ENCODE measurements around the gene DSC1. TPM values are rescaled to one million over a fixed set of nuclear protein-coding genes. Genes with fewer than 3 reads are reported as not detected.

The DSC1 gene
- total and polyA plus RNA-seq, 2 of the 4 experiments (the other 2 are of a cell fraction) = not detected

- H3K4me2 ChIP-seq (ENCODE audit: low read depth, low read length) = no peak overlapping the region
- intact Hi-C loops (cut with micrococcal nuclease) (no loop called here), dilution Hi-C loops (cut with HindIII; ENCODE audit: low sequenced_read_pairs, unreplicated experiment) (no loop called here), in situ Hi-C loops (cut with MboI; ENCODE audit: low sequenced_read_pairs) (no loop called here)
- no peak overlapping the region for H3K23ac ChIP-seq (ENCODE audit: low read depth, low read length)
- H3K79me1 ChIP-seq (ENCODE audit: low read depth in 1 of 2, low read length in 2 of 2) = no peaks in the 10 kb centered on the region
- H2BK5ac ChIP-seq (ENCODE audit: low read depth, low read length, poor library complexity, severe bottlenecking) = no peak overlapping the region
- no peak overlapping the region for H2BK120ac ChIP-seq (ENCODE audit: low read depth, low read length)
- H3K27ac ChIP-seq (ENCODE audit: insufficient read depth, low read length) = no peak overlapping the region
- no peak overlapping the region; the same call in 1 of the 2 replicates for H3K56ac ChIP-seq (ENCODE audit: extremely low read depth, insufficient read depth, low read length)
- H3K36me3 ChIP-seq (ENCODE audit: control insufficient read depth, insufficient read depth, low read length) = no peaks in the 10 kb centered on the region
- WGBS, 2 experiments (ENCODE audit: extremely low coverage in 2 of 2, insufficient read length in 1 of 2) = no CpG with 5 or more reads among the region's 3 CpGs
- H3K9ac ChIP-seq (ENCODE audit: low read depth, low read length) = no peak overlapping the region
- no peak overlapping the region for H3K18ac ChIP-seq (ENCODE audit: low read depth, low read length)
- H2AK5ac ChIP-seq (ENCODE audit: low read depth, low read length) = no peak overlapping the region
- no peak overlapping the region for H2AK9ac ChIP-seq (replicated peaks; ENCODE audit: low read depth, low read length, poor library complexity)
- no peak for ATAC-seq (ENCODE audit: low read depth)
- H4K91ac ChIP-seq (ENCODE audit: insufficient read depth, low read depth, low read length) = no peak overlapping the region
- POLR2A ChIA-PET (ENCODE audit: unreplicated experiment) = no interaction called here
- DNase-seq = no peak
- no peak overlapping the region for H2BK20ac ChIP-seq (ENCODE audit: low read depth, low read length)
- H4K8ac ChIP-seq (ENCODE audit: low read depth in 2 of 2, low read length in 2 of 2) = no peak overlapping the region
- no peak overlapping the region for H2AFZ ChIP-seq (replicated peaks; ENCODE audit: low read length, poor library complexity)
- no peaks in the 10 kb centered on the region for H3K27me3 ChIP-seq (ENCODE audit: control insufficient read depth, insufficient read depth, low read length)
- H3K14ac ChIP-seq (replicated peaks; ENCODE audit: low read depth, low read length) = no peak overlapping the region
- no peaks in the 10 kb centered on the region for H4K20me1 ChIP-seq (ENCODE audit: insufficient read depth, low read length)
- no peak overlapping the region for H2BK15ac ChIP-seq (ENCODE audit: low read depth, low read length)
- no peak overlapping the region for H3K4me3 ChIP-seq (ENCODE audit: insufficient read depth, low read depth, low read length)
- no peak overlapping the region for H3K4ac ChIP-seq (ENCODE audit: low read depth, low read length)
- no peaks in the 10 kb centered on the region for H3K9me1 ChIP-seq (ENCODE audit: insufficient read depth, low read length)
- peaks cover 2% of the 10 kb centered on the region; the same call in 1 of the 2 replicates for H3K9me3 ChIP-seq (ENCODE audit: control insufficient read depth, insufficient read depth, low read length)
- CTCF ChIA-PET = no interaction called here
- no peaks in the 10 kb centered on the region for H3K4me1 ChIP-seq (ENCODE audit: control insufficient read depth, insufficient read depth, low read length)
- TF ChIP-seq MAZ (IDR thresholded peaks at IDR 0.05; ENCODE audit: borderline replicate concordance, low read depth, low read length) (no peak), BHLHE40 (IDR thresholded peaks at IDR 0.05; ENCODE audit: low read depth, low read length) (no peak), POLR2A (IDR thresholded peaks at IDR 0.05; ENCODE audit: low read depth, low read length) (no peak), RCOR1 (IDR thresholded peaks at IDR 0.05; ENCODE audit: insufficient replicate concordance, low read length) (no peak), SMC3 (IDR thresholded peaks at IDR 0.05; ENCODE audit: low read depth, low read length) (no peak), RAD21 (IDR thresholded peaks at IDR 0.05; ENCODE audit: low read length) (no peak), FOS (IDR thresholded peaks at IDR 0.05; ENCODE audit: low read depth, low read length) (no peak), RFX5 (IDR thresholded peaks at IDR 0.05; ENCODE audit: low read depth, low read length) (no peak), CEBPB (IDR thresholded peaks at IDR 0.05; ENCODE audit: low read depth, low read length) (no peak), CHD1 (IDR thresholded peaks at IDR 0.05; ENCODE audit: low read depth, low read length) (no peak), MAFK (IDR thresholded peaks at IDR 0.05; ENCODE audit: low read depth, low read length) (no peak)
- TF ChIP-seq, protein P1, sequence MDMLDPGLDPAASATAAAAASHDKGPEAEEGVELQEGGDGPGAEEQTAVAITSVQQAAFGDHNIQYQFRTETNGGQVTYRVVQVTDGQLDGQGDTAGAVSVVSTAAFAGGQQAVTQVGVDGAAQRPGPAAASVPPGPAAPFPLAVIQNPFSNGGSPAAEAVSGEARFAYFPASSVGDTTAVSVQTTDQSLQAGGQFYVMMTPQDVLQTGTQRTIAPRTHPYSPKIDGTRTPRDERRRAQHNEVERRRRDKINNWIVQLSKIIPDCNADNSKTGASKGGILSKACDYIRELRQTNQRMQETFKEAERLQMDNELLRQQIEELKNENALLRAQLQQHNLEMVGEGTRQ (IDR thresholded peaks at IDR 0.05; ENCODE audit: low read depth, low read length) = no peak
- TF ChIP-seq, protein P2, sequence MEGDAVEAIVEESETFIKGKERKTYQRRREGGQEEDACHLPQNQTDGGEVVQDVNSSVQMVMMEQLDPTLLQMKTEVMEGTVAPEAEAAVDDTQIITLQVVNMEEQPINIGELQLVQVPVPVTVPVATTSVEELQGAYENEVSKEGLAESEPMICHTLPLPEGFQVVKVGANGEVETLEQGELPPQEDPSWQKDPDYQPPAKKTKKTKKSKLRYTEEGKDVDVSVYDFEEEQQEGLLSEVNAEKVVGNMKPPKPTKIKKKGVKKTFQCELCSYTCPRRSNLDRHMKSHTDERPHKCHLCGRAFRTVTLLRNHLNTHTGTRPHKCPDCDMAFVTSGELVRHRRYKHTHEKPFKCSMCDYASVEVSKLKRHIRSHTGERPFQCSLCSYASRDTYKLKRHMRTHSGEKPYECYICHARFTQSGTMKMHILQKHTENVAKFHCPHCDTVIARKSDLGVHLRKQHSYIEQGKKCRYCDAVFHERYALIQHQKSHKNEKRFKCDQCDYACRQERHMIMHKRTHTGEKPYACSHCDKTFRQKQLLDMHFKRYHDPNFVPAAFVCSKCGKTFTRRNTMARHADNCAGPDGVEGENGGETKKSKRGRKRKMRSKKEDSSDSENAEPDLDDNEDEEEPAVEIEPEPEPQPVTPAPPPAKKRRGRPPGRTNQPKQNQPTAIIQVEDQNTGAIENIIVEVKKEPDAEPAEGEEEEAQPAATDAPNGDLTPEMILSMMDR (conservative IDR thresholded peaks at IDR 0.05; ENCODE audit: low read depth, low read length) = no peak
- no peak overlapping the region for H4K5ac ChIP-seq (ENCODE audit: low read depth, low read length)
- no TSS peak for BruUV-seq (replicated peaks)
Measured at GRCh38 chr18:31149351-31149750, 13.3 kb downstream of the DSC1 start.
